Measurements from ENCODE around the gene GNRHR. TPM values are rescaled to one million over a fixed set of nuclear protein-coding genes. Genes with fewer than 3 reads are reported as not detected.

Gene GNRHR
- total RNA-seq (100 to 1,000 TPM in 1 of 9 donors, under 1 TPM in 2, not detected in 6; 0.11 to 187 (median 0.21) TPM), polyA plus RNA-seq (1 to 10 TPM in 1 of 3 donors, not detected in 2; 1.8 TPM)
- long read RNA-seq, donor 1, transcript GNRHR-201 (3 exons, 2,164 nt), result major isoform, 48 of 54 reads
- long read RNA-seq, donor 1, partial matches to known transcripts, result 5 of 54 reads
- long read RNA-seq, donor 1, other reads (novel, unspliced or antisense), result 0 of 54 reads
- long read RNA-seq, donor 2, transcript GNRHR-201 (3 exons, 2,164 nt), result major isoform, 122 of 141 reads
- long read RNA-seq, donor 2, partial matches to known transcripts, result 17 of 141 reads
- long read RNA-seq, donor 2, other reads (novel, unspliced or antisense), result 0 of 141 reads
- long read RNA-seq, donor 3, transcript GNRHR-201 (3 exons, 2,164 nt), result major isoform, 45 of 52 reads
- long read RNA-seq, donor 3, partial matches to known transcripts, result 6 of 52 reads
- long read RNA-seq, donor 3, other reads (novel, unspliced or antisense), result 0 of 52 reads
- long read RNA-seq, donor 4, partial matches to known transcripts, result 0 of 1 reads
- long read RNA-seq, donor 4, other reads (novel, unspliced or antisense), result 0 of 1 reads
- long read RNA-seq, donor 5, result 0 reads
- long read RNA-seq, donor 6, result 0 reads
- long read RNA-seq, donor 7, transcript GNRHR-201 (3 exons, 2,164 nt), result major isoform, 18 of 20 reads
- long read RNA-seq, donor 7, partial matches to known transcripts, result 0 of 20 reads
- long read RNA-seq, donor 7, other reads (novel, unspliced or antisense), result 0 of 20 reads
- long read RNA-seq, donor 8, transcript GNRHR-201 (3 exons, 2,164 nt), result major isoform, 78 of 91 reads
- long read RNA-seq, donor 8, partial matches to known transcripts, result 9 of 91 reads
- long read RNA-seq, donor 8, other reads (novel, unspliced or antisense), result 0 of 91 reads
- long read RNA-seq, donor 9, transcript GNRHR-201 (3 exons, 2,164 nt), result major isoform, 88 of 119 reads
- long read RNA-seq, donor 9, partial matches to known transcripts, result 29 of 119 reads
- long read RNA-seq, donor 9, other reads (novel, unspliced or antisense), result 0 of 119 reads
- long read RNA-seq, donor 10, transcript GNRHR-201 (3 exons, 2,164 nt), result major isoform, 11 of 11 reads
- long read RNA-seq, donor 10, partial matches to known transcripts, result 0 of 11 reads
- long read RNA-seq, donor 10, other reads (novel, unspliced or antisense), result 0 of 11 reads

GRCh38 chr4:67754288-67754687, at the start of gene GNRHR:
Gene GNRHR, minus strand, starts transcription at chr4:67754388. Its CDS starts 53 bp downstream, at chr4:67754335.
- Histone ChIP-seq H3K4me3 (no peak within 1 kb of the TSS), H3K4me1 (replicated peaks in 1 of 2) (no peaks in the 10 kb centered on the region), H3K27me3 (no peaks in the 10 kb centered on the region), H3K9me3 (replicated peaks in 1 of 3) (no peaks in the 10 kb centered on the region), H3K27ac (no peak within 1 kb of the TSS), H3K36me3 (replicated peaks in 1 of 2) (no peaks in the 10 kb centered on the region)
- intact Hi-C loops (cut with DNase I), result no loop called here
- WGBS, 4 donors, result 43 to 61% (median 53%) methylated on average over 3 of the region's 3 CpGs
- TF ChIP-seq CTCF (IDR thresholded peaks at IDR 0.05) (no peak), POLR2A (IDR thresholded peaks at IDR 0.05) (no peak)
- no peak for DNase-seq

GRCh38 chr4:67796810-67797209, 42.6 kb upstream of the GNRHR start:
- no peak for DNase-seq
- Histone ChIP-seq H3K4me3 (no peak overlapping the region), H3K27ac (no peak overlapping the region), H3K4me1 (replicated peaks in 1 of 2) (no peaks in the 10 kb centered on the region), H3K27me3 (no peaks in the 10 kb centered on the region), H3K9me3 (replicated peaks in 1 of 3) (no peaks in the 10 kb centered on the region), H3K36me3 (replicated peaks in 1 of 2) (no peaks in the 10 kb centered on the region)
- TF ChIP-seq CTCF (IDR thresholded peaks at IDR 0.05), result no peak
- no peak for TF ChIP-seq POLR2A (IDR thresholded peaks at IDR 0.05)
- intact Hi-C loops (cut with DNase I), result no loop called here

GRCh38 chr4:67790721-67791120, 36.5 kb upstream of the GNRHR start:
- TF ChIP-seq POLR2A (IDR thresholded peaks at IDR 0.05) (no peak), CTCF (IDR thresholded peaks at IDR 0.05) (no peak)
- no peaks in the 10 kb centered on the region for H3K36me3 ChIP-seq (replicated peaks in 1 of 2)
- no peak overlapping the region for H3K4me3 ChIP-seq
- DNase-seq, result no peak
- no peak overlapping the region for H3K27ac ChIP-seq
- H3K27me3 ChIP-seq, result no peaks in the 10 kb centered on the region
- no peaks in the 10 kb centered on the region for H3K4me1 ChIP-seq (replicated peaks in 1 of 2)
- intact Hi-C loops (cut with DNase I), result no loop called here
- no peaks in the 10 kb centered on the region for H3K9me3 ChIP-seq (replicated peaks in 1 of 3)

- no peak for DNase-seq
- Histone ChIP-seq H3K36me3 (replicated peaks in 1 of 2) (no peaks in the 10 kb centered on the region), H3K9me3 (replicated peaks in 1 of 3) (no peaks in the 10 kb centered on the region), H3K27me3 (no peaks in the 10 kb centered on the region), H3K4me1 (replicated peaks in 1 of 2) (no peaks in the 10 kb centered on the region), H3K4me3 (no peak overlapping the region), H3K27ac (no peak overlapping the region)
- WGBS, 4 donors, result 92 to 94% (median 93%) methylated on average over 2 of the region's 2 CpGs
- TF ChIP-seq POLR2A (IDR thresholded peaks at IDR 0.05), result no peak
- no peak for TF ChIP-seq CTCF (IDR thresholded peaks at IDR 0.05)
- intact Hi-C loops (cut with DNase I), result no loop called here
Measured at GRCh38 chr4:67787311-67787710, 33.1 kb upstream of the GNRHR start.
